Measurements from ENCODE around the gene PKIB. TPM values are rescaled to one million over a fixed set of nuclear protein-coding genes. Genes with fewer than 3 reads are reported as not detected.

The PKIB gene
- polyA plus RNA-seq, 1 donor (not counting 4 experiments of a cell fraction or from before 2014, with no cell fraction given) = 8.7 TPM

DNA sequence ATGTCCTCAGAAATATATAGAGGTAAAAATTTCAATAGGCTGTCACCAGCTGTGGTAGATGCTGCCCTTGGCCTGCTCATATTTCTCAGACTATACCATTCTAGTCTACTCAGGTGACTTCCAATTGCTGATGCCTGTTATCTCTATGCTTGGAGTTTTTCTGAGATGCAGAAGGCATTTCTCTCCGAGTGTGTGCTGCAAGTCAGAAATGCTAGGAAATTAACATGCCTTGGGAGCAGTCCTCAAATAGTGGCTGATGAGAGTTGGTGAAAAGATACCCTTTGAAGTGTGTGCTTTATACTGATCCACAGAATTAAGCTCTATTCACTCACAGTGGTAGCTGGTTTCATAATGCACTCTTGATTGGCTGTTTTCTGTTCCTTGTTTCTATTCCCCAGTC lies 43.2 kb upstream of the PKIB start:
- no peaks in the 10 kb centered on the region for H3K27me3 ChIP-seq (ENCODE audit: control insufficient read depth, extremely low read depth, insufficient read depth, low read length)
- H4K20me1 ChIP-seq (ENCODE audit: control insufficient read depth, extremely low read depth, insufficient read depth, low read length) = no peaks in the 10 kb centered on the region
- no peak for TF ChIP-seq EZH2 (IDR thresholded peaks at IDR 0.05; ENCODE audit: low read length)
- TF ChIP-seq, protein P1, sequence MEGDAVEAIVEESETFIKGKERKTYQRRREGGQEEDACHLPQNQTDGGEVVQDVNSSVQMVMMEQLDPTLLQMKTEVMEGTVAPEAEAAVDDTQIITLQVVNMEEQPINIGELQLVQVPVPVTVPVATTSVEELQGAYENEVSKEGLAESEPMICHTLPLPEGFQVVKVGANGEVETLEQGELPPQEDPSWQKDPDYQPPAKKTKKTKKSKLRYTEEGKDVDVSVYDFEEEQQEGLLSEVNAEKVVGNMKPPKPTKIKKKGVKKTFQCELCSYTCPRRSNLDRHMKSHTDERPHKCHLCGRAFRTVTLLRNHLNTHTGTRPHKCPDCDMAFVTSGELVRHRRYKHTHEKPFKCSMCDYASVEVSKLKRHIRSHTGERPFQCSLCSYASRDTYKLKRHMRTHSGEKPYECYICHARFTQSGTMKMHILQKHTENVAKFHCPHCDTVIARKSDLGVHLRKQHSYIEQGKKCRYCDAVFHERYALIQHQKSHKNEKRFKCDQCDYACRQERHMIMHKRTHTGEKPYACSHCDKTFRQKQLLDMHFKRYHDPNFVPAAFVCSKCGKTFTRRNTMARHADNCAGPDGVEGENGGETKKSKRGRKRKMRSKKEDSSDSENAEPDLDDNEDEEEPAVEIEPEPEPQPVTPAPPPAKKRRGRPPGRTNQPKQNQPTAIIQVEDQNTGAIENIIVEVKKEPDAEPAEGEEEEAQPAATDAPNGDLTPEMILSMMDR (optimal IDR thresholded peaks at IDR 0.05 in 1 of 3, IDR thresholded peaks at IDR 0.05 in 1 of 3, conservative IDR thresholded peaks at IDR 0.05 in 1 of 3; ENCODE audit: extremely low read depth in 1 of 3, insufficient read depth in 2 of 3, low read length in 3 of 3) = no peak
- no peaks in the 10 kb centered on the region for H3K9me1 ChIP-seq (ENCODE audit: control insufficient read depth, extremely low read depth, insufficient read depth, low read length)
- no peak overlapping the region for H2AFZ ChIP-seq (ENCODE audit: control insufficient read depth, low read length)
- no peak overlapping the region for H3K27ac ChIP-seq (ENCODE audit: control insufficient read depth, insufficient read depth, low read length)
- H3K4me1 ChIP-seq (ENCODE audit: control insufficient read depth, extremely low read depth, insufficient read depth, low read length) = no peaks in the 10 kb centered on the region
- no peaks in the 10 kb centered on the region for H3K36me3 ChIP-seq (ENCODE audit: control insufficient read depth in 2 of 2, extremely low read depth in 1 of 2, insufficient read depth in 2 of 2, low read length in 2 of 2)
- H3K4me3 ChIP-seq (ENCODE audit: control insufficient read depth in 2 of 3, extremely low read depth in 1 of 3, insufficient read depth in 2 of 3, low read depth in 1 of 3, low read length in 3 of 3) = no peak overlapping the region
- no peak overlapping the region for H3K4me2 ChIP-seq (ENCODE audit: control insufficient read depth, extremely low read depth, insufficient read depth, low read depth, low read length)
- H3K9ac ChIP-seq (ENCODE audit: control insufficient read depth, extremely low read depth, insufficient read depth, low read length) = no peak overlapping the region
- no peak for DNase-seq (ENCODE audit: low read depth, low spot score)
- dilution Hi-C loops (cut with MboI; ENCODE audit: extremely low pct_ligation_motif_present, low sequenced_read_pairs) = no loop called here
- no peaks in the 10 kb centered on the region for H3K9me3 ChIP-seq (ENCODE audit: control insufficient read depth, low read depth, low read length)
- H3K79me2 ChIP-seq (ENCODE audit: control insufficient read depth, insufficient read depth, low read length) = no peaks in the 10 kb centered on the region
- no peak for FAIRE-seq

DNA sequence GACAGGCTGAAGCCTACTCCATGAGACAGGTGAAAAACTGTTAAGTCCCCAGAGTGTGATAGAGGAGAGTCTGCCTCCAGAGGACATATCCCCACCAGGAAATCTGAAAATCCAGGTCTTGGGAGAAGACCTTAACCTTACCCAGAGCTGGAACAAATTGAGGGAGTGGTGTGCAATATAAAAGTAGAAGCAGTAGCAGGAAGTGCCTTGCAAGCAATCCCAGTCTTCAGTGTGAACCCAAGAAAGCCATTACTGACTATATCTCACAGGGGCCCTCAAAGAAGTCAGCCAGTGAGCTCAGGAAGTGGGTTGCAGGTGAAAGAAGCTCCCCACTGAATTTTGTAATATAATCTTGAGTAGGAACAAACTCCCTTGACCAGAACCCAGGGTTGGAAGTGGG lies 41.9 kb upstream of the PKIB start:
- no peak overlapping the region for H3K4me2 ChIP-seq (ENCODE audit: control insufficient read depth, extremely low read depth, insufficient read depth, low read depth, low read length)
- no peak for DNase-seq (ENCODE audit: low read depth, low spot score)
- no peaks in the 10 kb centered on the region for H3K36me3 ChIP-seq (ENCODE audit: control insufficient read depth in 2 of 2, extremely low read depth in 1 of 2, insufficient read depth in 2 of 2, low read length in 2 of 2)
- FAIRE-seq = no peak
- no peaks in the 10 kb centered on the region for H3K79me2 ChIP-seq (ENCODE audit: control insufficient read depth, insufficient read depth, low read length)
- H2AFZ ChIP-seq (ENCODE audit: control insufficient read depth, low read length) = no peak overlapping the region
- no peak overlapping the region for H3K4me3 ChIP-seq (ENCODE audit: control insufficient read depth in 2 of 3, extremely low read depth in 1 of 3, insufficient read depth in 2 of 3, low read depth in 1 of 3, low read length in 3 of 3)
- no peaks in the 10 kb centered on the region for H3K9me1 ChIP-seq (ENCODE audit: control insufficient read depth, extremely low read depth, insufficient read depth, low read length)
- no peak overlapping the region for H3K9ac ChIP-seq (ENCODE audit: control insufficient read depth, extremely low read depth, insufficient read depth, low read length)
- H4K20me1 ChIP-seq (ENCODE audit: control insufficient read depth, extremely low read depth, insufficient read depth, low read length) = no peaks in the 10 kb centered on the region
- no peak overlapping the region for H3K27ac ChIP-seq (ENCODE audit: control insufficient read depth, insufficient read depth, low read length)
- TF ChIP-seq EZH2 (IDR thresholded peaks at IDR 0.05; ENCODE audit: low read length) = no peak
- TF ChIP-seq, protein P1 (optimal IDR thresholded peaks at IDR 0.05 in 1 of 3, IDR thresholded peaks at IDR 0.05 in 1 of 3, conservative IDR thresholded peaks at IDR 0.05 in 1 of 3; ENCODE audit: extremely low read depth in 1 of 3, insufficient read depth in 2 of 3, low read length in 3 of 3) = no peak
- H3K27me3 ChIP-seq (ENCODE audit: control insufficient read depth, extremely low read depth, insufficient read depth, low read length) = no peaks in the 10 kb centered on the region
- dilution Hi-C loops (cut with MboI; ENCODE audit: extremely low pct_ligation_motif_present, low sequenced_read_pairs) = no loop called here
- H3K9me3 ChIP-seq (ENCODE audit: control insufficient read depth, low read depth, low read length) = no peaks in the 10 kb centered on the region
- H3K4me1 ChIP-seq (ENCODE audit: control insufficient read depth, extremely low read depth, insufficient read depth, low read length) = no peaks in the 10 kb centered on the region
